Kidney glomerular epithelial cell (primary cell): ENCODE measurements around the gene CHRNA4.
"Not testable (repeated sequence)": the region's sequence is repeated elsewhere in the genome, so short reads cannot be mapped to it uniquely, and the experiment has no call there.

Source experiments
- DNase-seq: peaks from one replicate; lab custom pipeline; 2025; lab: John Stamatoyannopoulos, UW

The CHRNA4 gene

GRCh38 chr20:63308218-63308911 lies 52.8 kb downstream of the CHRNA4 start:
- no peak for DNase-seq

GRCh38 chr20:63307538-63308217 lies 53.5 kb downstream of the CHRNA4 start:
- no peak for DNase-seq

DNA sequence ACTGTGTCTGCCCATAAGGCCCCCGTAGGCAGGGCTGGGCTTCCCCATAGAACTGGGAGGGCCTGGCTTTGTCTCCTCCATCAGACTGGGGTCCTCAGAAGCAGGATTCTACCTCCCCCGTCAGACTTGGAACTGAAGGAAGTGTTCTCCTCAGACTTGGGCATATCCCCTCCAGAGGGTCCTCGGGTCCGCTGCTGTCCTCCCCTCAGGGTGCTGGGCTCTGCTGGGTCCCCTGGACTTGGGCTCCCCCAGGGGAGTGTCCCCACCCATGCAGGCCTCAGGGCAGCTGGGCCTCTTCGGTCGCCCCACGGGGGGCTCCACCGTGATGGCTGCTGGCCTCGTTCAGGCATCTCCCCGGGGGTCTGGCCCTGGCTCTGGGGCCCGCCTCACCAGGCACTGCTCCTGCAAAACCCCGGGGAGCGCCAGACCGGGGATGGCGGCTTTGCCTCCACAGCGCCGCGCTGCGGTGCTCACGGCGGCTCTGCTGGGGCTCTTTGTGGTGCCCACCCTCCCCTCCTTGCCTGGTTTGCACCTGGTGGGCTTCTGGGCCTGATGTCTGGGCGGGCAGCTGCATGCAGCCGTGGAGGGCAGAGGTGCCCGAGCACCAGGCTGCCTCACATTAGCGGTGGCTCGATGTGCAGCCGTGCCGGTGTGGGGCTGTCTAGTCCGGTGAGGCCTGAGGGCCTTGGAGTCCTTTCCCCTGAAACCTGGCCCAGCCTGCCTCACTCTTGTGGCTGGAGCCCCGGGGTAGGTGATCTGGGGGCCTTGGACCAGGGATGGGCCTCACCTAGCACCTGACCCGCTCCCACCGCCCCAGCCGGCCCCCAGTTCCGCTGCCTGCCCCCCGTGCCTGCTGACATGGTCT lies 54.2 kb downstream of the CHRNA4 start:
- no peak for DNase-seq

DNA sequence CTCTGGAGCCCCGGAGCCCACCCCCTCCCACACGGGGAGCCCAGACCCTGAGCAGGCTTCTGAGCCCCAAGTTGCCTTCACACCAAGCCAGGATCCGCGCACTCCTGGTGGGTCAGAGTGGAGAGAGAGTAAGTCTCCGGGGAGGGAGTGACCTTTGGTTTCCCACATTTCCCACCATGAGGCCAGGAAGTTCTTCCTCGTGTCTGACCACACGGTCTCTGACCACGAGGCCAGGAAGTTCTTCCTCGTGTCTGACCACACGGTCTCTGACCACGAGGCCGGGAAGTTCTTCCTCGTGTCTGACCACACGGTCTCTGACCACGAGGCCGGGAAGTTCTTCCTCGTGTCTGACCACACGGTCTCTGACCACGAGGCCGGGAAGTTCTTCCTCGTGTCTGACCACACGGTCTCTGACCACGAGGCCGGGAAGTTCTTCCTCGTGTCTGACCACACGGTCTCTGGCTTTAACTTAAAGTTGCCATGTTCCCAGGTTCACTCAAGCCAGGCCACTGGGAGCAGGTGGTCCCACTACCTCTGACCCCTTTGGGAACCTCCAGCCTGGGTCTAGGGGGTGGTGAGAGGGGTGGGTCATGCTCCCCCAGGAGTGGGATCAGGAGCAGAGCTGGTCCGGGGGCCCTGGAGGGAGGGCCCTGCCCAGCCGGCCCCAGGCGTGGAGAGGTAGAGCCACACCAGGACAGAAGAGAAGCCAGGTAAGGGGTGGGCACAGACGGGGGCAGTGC lies 55.0 kb downstream of the CHRNA4 start:
- not testable (repeated sequence) for DNase-seq

DNA sequence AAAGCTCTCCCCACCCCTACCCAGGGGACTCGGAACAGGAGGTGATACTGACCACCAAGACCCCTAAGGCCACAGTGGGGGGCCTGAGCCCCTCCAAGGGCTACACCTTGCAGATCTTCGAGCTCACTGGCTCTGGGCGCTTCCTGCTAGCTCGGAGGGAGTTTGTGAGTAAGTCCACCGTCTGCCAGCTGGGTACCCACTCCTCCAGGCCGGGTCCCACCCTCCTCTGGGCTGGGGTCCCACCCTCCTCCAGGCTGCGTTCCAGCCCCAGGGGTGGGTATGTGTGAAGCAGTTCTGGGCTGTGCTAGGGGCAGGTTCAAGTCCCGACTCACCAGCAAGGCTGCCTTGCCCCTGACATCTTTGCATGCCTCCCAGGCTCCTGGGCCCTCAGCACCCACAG lies 55.8 kb downstream of the CHRNA4 start:
- DNase-seq, result no peak

DNA sequence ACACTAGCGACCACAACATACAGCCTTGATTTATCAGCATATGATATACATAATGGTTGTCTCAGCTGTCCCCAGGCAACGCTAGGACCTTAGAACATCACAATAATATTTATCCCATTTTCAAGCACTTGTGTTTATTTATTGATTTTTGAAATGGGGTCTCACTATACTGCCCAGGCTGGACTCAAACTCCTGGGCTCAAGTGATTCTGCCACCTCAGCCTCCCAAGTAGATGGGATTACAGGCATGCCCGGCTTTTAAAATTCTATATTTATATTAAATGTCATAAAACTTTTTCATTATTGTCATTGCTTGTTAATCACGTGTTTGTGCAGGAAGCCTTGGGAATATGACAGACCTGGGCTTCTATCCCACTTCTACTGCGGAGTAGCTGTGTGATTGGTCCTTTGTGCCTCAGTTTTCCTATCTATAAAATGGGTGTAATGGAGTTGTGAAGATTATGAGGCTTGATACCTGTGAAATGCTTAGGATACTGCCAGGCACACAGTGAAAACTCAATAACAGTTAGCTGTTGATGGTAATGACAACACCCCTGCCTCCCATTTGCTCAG lies 58.0 kb downstream of the CHRNA4 start:
- DNase-seq, result no peak

DNA sequence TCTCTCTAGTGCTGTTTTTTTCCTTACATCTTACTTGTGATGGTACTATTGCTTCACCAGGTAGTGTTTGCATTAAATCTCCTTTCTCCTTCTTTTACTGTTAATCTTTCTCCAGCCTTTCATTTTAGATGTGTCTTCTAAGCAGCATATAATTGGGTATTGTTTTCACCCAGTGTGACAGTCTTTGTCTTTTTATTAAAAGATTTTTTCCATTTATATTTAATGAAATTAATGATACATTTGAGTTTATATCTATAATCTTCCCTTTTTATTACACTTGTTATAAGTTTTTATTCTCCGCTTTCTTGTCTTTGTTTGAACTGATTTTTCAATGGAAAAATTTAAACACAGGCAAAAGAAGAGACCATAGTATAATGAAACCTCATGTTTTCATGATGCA lies 59.5 kb downstream of the CHRNA4 start:
- DNase-seq, result no peak

GRCh38 chr20:63298731-63299312 lies 62.3 kb downstream of the CHRNA4 start:
- no peak for DNase-seq

DNA sequence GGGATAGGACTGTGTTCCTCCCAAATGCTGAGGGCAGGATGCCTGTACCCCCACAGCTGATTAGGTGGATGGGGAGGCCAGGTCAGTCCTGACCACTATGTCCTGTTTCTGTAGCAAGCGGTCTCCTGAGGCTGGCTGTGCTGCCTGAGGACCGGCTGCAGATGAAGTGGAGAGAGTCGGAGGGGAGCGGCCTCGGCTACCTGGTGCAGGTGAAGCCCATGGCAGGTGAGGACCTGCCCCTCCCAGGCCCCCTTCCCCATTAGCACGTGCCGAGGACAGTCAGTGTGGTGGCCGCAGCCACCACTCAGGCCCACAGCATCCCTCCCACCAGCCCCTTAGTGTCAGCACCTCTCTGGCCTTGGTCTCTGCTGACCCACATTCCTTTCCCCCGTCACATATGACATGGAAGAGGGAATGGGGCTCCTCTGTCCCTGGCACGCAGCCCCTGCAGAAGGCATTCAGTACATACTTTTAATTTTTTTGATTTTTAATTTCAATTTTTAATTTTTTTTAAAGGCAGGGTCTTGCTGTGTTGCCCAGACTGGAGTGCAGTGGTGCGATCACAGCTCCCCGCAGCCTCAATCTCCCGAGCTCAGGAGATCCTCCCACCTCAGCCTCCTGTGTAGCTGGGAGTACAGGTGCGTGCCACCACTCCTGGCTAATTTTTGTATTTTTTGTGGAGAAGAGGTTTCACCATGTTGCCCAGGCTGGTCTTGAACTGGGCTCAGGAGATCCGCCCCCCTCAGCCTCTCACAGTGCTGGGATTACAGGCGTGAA lies 63.2 kb downstream of the CHRNA4 start:
- no peak for DNase-seq

DNA sequence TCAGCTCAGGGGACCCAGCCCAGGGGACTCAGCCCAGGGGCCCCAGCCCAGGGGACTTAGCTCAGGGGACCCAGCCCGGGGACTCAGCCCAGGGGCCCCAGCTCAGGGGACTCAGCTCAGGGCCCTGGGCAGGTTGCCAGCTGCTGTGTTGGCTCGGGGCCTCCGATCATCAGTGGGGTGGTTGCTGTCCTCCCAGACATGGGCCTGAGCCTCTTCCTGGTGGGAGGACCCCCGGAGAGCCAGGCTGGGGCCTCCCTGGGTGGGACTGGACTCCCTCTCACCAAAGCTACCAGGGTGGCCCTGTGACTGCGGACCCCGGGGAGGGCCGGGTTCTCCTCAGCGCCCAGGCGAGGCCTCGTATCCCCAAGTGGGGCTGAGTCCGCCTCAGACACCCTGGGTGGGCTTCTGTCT lies 63.8 kb downstream of the CHRNA4 start:
- no peak for DNase-seq

DNA sequence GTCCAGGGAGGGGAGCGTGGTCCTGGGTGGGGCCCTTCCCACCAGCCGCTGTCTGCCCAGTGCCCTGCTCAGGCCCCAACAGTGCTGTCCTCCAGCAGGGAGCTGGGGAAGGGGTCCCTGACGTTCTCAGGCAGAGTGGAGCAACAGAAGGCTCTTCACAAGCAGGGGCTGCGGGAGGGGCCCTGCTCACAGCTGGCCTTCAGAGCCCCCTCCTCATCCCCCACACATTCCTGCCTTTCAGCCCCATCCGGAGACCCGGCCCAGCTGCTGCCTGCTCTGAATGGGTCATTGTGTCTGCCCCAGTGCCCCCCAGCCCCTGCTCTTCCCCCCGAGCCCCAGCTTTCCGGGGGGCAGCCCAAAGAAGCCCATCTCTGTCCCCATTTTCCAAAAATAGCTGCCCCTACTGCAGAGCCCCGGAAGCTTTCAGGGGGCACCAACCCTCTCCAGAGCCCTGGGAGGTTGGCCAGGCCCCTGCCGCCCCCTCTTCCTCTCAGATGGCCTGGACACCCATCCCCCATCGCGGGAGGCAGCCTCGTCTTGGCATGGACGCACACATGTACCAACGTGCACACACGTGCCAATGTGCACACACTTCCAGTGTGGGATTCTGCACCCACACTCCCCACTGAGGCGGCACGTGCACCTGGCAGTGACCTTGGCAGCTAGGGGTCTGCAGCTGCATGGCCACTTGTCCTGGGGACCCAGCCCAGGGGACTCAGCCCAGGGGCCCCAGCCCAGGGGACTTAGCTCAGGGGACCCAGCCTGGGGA lies 64.4 kb downstream of the CHRNA4 start:
- DNase-seq, result no peak

GRCh38 chr20:63295846-63296245 lies 65.3 kb downstream of the CHRNA4 start:
- no peak for DNase-seq

- DNase-seq, result no peak
These were observed 65.7 kb downstream of the CHRNA4 start for GRCh38 chr20:63295422-63295821.

GRCh38 chr20:63295018-63295417 lies 66.1 kb downstream of the CHRNA4 start:
- DNase-seq, result no peak

- no peak for DNase-seq
These were observed 66.6 kb downstream of the CHRNA4 start for GRCh38 chr20:63294536-63294900.

DNA sequence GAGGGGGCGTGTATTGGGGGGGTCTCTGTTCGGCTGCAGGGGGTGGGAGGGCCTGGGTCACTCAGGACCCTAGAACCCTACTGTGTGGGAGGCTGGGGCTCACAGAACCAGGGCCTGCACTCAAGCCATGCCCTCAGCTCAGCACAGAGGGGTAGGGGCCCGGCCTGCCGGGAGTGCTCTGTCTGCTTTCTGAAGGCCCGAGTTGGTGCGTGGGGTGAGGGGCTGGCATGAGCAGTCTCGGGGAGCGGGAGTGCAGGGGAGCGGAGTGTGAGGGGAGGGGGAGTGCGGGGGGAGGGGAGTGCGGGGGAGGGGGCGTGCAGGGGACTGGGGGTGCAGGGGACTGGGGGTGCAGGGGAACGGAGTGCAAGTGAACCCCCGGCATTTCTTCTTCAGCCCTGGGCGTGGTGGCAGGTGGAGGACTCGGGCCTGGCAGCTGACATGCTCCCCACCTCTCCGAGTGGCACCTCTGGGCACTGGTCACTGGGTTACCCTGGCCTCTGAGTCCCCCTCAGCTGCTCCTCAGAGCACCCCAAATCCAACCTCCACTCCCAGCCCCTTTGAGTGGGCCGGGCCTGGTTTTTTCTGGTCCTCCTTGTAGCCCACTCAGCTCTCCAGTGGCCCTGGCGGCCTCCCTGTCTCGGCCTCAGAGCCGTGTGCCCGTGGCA lies 67.1 kb downstream of the CHRNA4 start:
- DNase-seq, result no peak

GRCh38 chr20:63293456-63293855 lies 67.7 kb downstream of the CHRNA4 start:
- DNase-seq, result no peak
